ENCODE measurements around the gene KRT4. TPM values are rescaled to one million over a fixed set of nuclear protein-coding genes. Genes with fewer than 3 reads are reported as not detected.

Gene KRT4
- total RNA-seq, 1 experiment from 2014 or later: 2.0 TPM

GRCh38 chr12:52825961-52826360 is 12.0 kb upstream of the KRT4 start:
- in situ Hi-C loops (cut with HindIII; ENCODE audit: low pct_unique_long_range_greater_than_20kb, low sequenced_read_pairs): no loop called here
- no peak for DNase-seq (ENCODE audit: low read depth)

GRCh38 chr12:52824741-52825410 is 11.0 kb upstream of the KRT4 start:
- in situ Hi-C loops (cut with HindIII; ENCODE audit: low pct_unique_long_range_greater_than_20kb, low sequenced_read_pairs): no loop called here
- no peak for DNase-seq (ENCODE audit: low read depth)

GRCh38 chr12:52823761-52824450 is 10.0 kb upstream of the KRT4 start:
- in situ Hi-C loops (cut with HindIII; ENCODE audit: low pct_unique_long_range_greater_than_20kb, low sequenced_read_pairs): no loop called here
- no peak for DNase-seq (ENCODE audit: low read depth)

GRCh38 chr12:52822771-52823510 is 9.0 kb upstream of the KRT4 start:
- in situ Hi-C loops (cut with HindIII; ENCODE audit: low pct_unique_long_range_greater_than_20kb, low sequenced_read_pairs): no loop called here
- DNase-seq (ENCODE audit: low read depth): no peak

GRCh38 chr12:52821826-52822660 is 8.1 kb upstream of the KRT4 start:
- in situ Hi-C loops (cut with HindIII; ENCODE audit: low pct_unique_long_range_greater_than_20kb, low sequenced_read_pairs): no loop called here
- no peak for DNase-seq (ENCODE audit: low read depth)

GRCh38 chr12:52821071-52821730 is 7.3 kb upstream of the KRT4 start:
- in situ Hi-C loops (cut with HindIII; ENCODE audit: low pct_unique_long_range_greater_than_20kb, low sequenced_read_pairs): no loop called here
- no peak for DNase-seq (ENCODE audit: low read depth)

GRCh38 chr12:52820521-52820920 is 6.6 kb upstream of the KRT4 start:
- DNase-seq (ENCODE audit: low read depth): no peak
- in situ Hi-C loops (cut with HindIII; ENCODE audit: low pct_unique_long_range_greater_than_20kb, low sequenced_read_pairs): no loop called here

- DNase-seq (ENCODE audit: low read depth): no peak
- in situ Hi-C loops (cut with HindIII; ENCODE audit: low pct_unique_long_range_greater_than_20kb, low sequenced_read_pairs): no loop called here
These were observed 6.0 kb upstream of the KRT4 start for GRCh38 chr12:52819731-52820510.

- in situ Hi-C loops (cut with HindIII; ENCODE audit: low pct_unique_long_range_greater_than_20kb, low sequenced_read_pairs): no loop called here
These were observed 5.0 kb upstream of the KRT4 start for GRCh38 chr12:52818887-52819420.

GRCh38 chr12:52818388-52818787 is 4.5 kb upstream of the KRT4 start:
- in situ Hi-C loops (cut with HindIII; ENCODE audit: low pct_unique_long_range_greater_than_20kb, low sequenced_read_pairs): no loop called here
- no peak for DNase-seq (ENCODE audit: low read depth)

More at GRCh38 chr12:52818887-52819420, 5.0 kb upstream of the KRT4 start:
- DNase-seq (ENCODE audit: low read depth): no peak

DNA sequence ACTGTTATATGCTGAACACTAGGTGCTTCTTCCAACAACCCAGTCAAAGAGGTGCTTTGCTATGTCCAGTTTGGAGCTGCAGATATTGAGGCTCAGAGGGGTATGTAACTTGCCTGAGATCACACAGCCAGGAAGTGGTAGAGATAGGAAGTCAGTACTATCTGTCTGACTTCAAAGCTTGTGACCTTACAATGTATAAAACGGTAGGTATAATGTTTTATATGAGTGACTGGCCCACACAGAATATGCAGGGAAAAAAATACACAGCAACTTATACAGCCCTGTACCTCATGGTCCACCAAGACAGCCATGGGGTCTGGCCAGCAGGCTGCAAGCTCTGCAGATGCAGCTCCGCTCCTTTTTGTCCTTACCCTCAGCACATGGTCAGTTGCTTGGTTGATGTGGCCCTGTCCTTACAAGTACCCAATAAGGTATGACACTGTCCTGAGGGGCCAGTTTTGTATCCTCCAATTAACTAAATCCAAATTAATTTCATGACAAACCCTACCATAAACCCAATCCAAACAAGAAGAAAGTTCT is 3.9 kb upstream of the KRT4 start:
- no peak for DNase-seq (ENCODE audit: low read depth)
- in situ Hi-C loops (cut with HindIII; ENCODE audit: low pct_unique_long_range_greater_than_20kb, low sequenced_read_pairs): no loop called here

DNA sequence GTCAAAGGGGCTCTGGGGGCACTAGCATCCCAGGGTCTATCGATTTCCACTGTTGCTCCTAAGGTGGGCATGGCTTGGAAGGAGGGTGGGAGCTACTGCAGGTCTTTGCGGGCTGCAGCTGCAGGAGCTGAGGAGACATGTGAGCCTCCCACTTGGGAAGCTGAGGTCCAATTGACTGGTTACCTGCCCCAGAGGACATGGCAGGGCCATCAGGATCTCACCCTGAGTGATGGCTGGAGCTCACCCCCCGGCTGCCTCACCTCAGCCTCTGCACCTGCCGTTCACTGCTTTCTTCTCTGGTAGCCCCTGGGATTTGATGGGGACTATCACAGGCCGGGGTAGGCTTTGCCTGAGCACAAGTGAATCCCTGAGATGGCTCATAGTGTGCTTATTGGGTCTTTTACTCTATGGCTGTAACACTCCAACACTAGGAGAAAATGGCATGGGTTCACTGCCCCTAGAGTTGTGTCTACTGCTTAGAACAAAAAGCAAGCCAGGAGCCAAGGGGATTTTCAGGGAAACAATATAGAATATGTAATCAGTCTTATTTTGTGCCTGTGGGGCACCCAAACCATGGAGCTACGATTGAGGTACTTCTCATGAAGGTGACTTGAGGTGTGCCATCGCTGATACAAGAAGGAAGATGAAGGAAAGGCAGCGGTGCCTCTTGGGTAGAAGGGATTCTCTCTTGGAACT is 3.2 kb upstream of the KRT4 start:
- DNase-seq (ENCODE audit: low read depth): no peak
- in situ Hi-C loops (cut with HindIII; ENCODE audit: low pct_unique_long_range_greater_than_20kb, low sequenced_read_pairs): no loop called here

DNA sequence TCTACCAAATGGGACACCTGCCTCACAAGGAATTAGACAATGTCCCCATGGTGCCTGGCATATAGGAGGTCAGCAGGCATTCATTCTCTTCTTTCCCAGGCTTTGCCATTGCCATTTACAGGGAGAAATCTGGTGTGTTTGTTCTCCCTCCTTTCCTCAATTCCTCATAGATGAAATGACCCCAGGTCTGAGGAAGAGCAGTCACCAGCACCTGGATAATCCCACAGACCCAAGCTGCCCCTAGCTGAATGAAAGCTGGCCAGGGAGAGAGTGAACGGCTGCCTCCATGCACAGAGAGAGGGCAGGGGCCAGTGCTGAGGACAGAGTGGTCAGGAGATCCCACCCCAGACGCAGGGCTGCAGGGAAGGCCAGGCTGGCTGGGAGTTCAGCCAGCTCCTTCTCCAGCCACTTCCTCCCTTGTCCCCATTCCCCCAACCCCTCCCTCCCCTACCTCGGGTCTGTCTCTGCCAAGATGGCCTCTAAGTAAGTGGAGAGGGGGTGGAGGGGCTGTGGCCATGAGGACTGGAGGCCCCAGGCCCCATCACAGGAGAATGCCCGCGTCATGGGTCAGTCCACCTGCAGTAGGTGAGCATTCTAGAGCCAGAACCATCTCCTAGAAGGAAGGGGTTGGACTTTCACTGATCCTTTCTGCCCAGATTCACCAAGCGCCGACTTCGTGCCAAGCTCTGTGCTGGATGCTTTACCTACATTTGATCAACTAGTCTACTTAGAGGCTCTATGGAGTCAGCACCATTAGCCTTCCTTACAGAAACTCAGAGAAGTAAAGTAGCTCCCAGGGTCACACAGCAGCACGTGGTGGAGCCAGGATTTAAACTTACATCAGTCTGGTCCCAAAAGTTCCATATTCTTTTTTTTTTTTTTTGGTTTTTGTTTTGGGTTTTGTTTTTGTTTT is 2.0 kb upstream of the KRT4 start:
- no peak for DNase-seq (ENCODE audit: low read depth)
- in situ Hi-C loops (cut with HindIII; ENCODE audit: low pct_unique_long_range_greater_than_20kb, low sequenced_read_pairs): no loop called here

- DNase-seq (ENCODE audit: low read depth): no peak
- in situ Hi-C loops (cut with HindIII; ENCODE audit: low pct_unique_long_range_greater_than_20kb, low sequenced_read_pairs): no loop called here
These were observed 1.2 kb upstream of the KRT4 start for GRCh38 chr12:52815161-52815560.

DNA sequence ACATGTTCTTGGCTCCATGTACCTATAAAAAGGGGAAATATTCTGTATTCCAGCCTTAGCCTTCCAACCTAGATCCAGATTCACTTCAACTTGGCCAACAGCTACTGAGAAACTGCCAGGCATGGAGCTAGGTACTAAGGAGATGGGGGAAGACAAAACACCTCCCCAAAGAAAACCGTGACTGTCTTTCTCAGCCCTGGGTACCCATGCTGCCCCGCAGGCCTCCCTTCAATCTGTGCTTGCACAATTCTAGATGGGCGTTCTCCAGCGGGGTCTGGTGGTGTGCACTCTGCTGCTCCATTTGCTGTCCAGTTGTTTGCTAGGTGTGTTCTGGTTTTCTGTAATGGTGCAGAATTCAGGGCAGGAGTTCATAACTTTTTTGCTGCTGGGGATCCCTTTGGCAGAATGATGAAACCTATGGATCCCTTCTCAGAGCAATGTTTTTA is 817 bp upstream of the KRT4 start:
- in situ Hi-C loops (cut with HindIII; ENCODE audit: low pct_unique_long_range_greater_than_20kb, low sequenced_read_pairs): no loop called here
- DNase-seq (ENCODE audit: low read depth): no peak
